Left renal cortex interstitium (tissue), 4 donors: ENCODE data around the gene CEP131. TPM values are rescaled to one million over a fixed set of nuclear protein-coding genes. Genes with fewer than 3 reads are reported as not detected.

Experiments used
- polyA plus RNA-seq, 4 donors: library from polyadenylated mRNA; unstranded; fragments of 120-200 nt; gene quantifications; one replicate each; pipeline ENCODE4 v1.2.1, GENCODE V29; 2013; ENCODE audit not compliant: insufficient read length in 4 of 4

Gene CEP131
- polyA plus RNA-seq, 4 donors: 12.3 to 26.9 (median 22.9) TPM

Other genes with a start within 250 kb of the CEP131 start
- gene CHMP6, start 231.1 kb downstream of the CEP131 start, polyA plus RNA-seq: 10 to 100 TPM; 27.7 to 31.9 (median 29.2) TPM
- 10 to 100 TPM; 33.0 to 47.1 (median 41.2) TPM for gene BAIAP2, start 187.8 kb downstream of the CEP131 start, polyA plus RNA-seq
- under 1 TPM; 0.13 to 0.79 (median 0.45) TPM for gene PVALEF, start 57.5 kb downstream of the CEP131 start, polyA plus RNA-seq
- gene AATK, start 56.7 kb downstream of the CEP131 start, polyA plus RNA-seq: 1 to 10 TPM; 4.4 to 7.0 (median 5.4) TPM
- 10 to 100 TPM; 12.3 to 34.3 (median 21.0) TPM for gene TEPSIN, start 16.1 kb upstream of the CEP131 start, polyA plus RNA-seq
- gene NDUFAF8, start 16.4 kb upstream of the CEP131 start, polyA plus RNA-seq: 10 to 100 TPM; 42.8 to 68.4 (median 55.4) TPM
- 10 to 100 TPM; 49.5 to 83.9 (median 69.1) TPM for gene SLC38A10, start 72.3 kb upstream of the CEP131 start, polyA plus RNA-seq
- gene BAHCC1, start 172.5 kb upstream of the CEP131 start, polyA plus RNA-seq: 10 to 100 TPM; 12.2 to 33.4 (median 23.2) TPM